ENCODE measurements around the gene ABCC9.
"Not testable (repeated sequence)": the region's sequence is repeated elsewhere in the genome, so short reads cannot be mapped to it uniquely, and the experiment has no call there.

ABCC9 gene

GRCh38 chr12:21929972-21930371 is 11.3 kb downstream of the ABCC9 start:
- DNase-seq: not testable (repeated sequence)

GRCh38 chr12:21925296-21925913 is 15.8 kb downstream of the ABCC9 start:
- DNase-seq: no peak

GRCh38 chr12:21921436-21921835 is 19.8 kb downstream of the ABCC9 start:
- no peak for DNase-seq

DNA sequence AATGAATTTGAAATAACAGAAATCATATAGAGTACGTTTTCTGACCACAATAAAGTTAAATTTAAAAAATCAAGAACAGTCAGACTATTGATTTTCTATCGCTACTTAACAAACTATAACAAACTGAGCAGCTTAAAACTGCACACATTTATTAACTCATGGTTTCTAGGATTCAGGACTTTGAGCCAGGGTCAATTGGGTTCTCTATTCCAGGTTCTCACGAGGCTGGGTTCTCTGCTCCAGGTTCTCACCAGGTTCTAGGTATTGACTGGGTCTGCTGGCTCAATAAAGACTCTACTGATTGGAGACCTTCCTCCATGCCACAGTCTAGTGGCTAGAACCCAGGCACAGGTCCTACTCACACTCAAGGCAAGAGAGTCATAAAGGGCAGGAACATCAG is 22.8 kb downstream of the ABCC9 start:
- DNase-seq: no peak

DNA sequence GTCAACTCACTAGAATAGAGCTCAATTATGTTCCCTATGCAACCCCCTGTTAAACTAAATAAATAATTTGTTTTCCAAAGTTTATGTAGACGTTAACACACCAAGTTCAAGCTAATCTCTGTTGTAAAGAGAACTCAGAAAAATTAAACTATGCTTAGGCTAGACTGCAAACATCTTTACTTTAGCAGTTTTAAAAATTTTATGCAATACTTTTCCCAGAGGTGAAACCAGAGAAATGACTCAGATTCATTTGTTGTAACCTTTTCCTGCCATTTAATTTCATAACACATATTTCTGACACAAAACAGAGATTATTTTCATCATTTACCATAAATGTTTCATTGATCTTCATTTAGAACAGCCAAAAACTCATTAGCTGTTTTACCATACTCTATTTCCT is 27.4 kb downstream of the ABCC9 start:
- DNase-seq: no peak

GRCh38 chr12:21912318-21912717 is 28.9 kb downstream of the ABCC9 start:
- no peak for DNase-seq

GRCh38 chr12:21911832-21912231 is 29.4 kb downstream of the ABCC9 start:
- no peak for DNase-seq

- DNase-seq: no peak
These were observed 30.6 kb downstream of the ABCC9 start for GRCh38 chr12:21910657-21911056.

DNA sequence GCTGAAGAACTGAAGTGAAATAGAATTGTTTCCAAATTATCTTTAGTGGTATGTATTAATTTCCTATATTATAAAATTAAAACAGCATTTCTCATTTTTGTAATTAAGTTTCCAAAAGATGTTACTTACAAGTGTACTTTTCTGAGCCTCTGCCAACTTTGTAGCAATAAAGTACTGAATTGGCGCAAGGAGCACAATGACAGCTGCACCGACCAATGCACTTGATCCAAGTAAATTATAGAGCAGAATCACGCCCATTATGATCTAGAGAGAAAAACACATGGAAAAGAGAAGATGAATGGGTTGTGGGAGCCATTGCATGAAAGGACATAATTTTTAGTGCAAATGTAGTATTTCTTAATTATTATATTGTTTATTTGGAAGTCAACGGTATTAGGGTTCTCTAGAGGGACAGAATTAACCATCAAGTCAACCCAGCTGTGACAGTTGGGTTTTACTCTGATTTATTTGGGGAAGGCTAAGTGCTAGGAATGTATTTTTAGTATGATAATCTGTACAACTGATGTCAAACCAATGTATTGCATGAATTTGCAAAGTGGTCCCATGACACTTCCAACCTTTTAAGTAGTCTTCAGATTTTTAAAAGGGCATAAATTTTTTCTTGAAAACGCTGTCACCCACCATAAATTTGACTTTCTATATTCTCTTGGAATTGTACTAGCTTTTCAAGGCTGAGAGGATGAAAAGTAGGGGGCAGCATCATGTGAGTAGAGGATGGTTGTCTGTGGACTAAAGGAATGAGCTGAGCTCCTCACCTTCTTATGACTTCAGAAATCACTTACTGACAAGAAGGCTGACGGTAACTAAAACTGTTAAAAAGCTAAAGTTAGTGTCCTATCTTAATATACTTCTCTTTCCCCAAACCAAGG is 33.0 kb downstream of the ABCC9 start:
- no peak for DNase-seq

GRCh38 chr12:21906919-21907493 is 34.2 kb downstream of the ABCC9 start:
- no peak for DNase-seq

GRCh38 chr12:21899532-21899931 is 41.7 kb downstream of the ABCC9 start:
- DNase-seq: not testable (repeated sequence)

DNA sequence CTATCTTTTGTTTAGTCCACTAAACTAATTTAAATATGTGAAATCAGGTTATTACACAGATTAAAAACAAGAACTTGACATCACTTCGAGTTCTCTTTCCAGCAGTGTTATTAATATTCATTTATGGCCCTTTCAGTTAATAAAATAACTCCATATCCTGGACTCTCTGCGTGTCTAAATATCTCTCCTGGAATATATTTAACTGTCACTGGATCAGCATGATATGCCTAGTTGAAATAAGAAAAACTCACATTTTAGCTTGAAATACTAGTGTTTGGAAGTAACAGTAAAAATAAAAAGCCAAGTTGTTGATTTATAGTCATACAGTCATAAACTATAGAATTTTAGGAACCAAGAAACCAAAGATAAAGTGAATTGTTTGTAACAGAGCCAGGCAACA is 45.6 kb downstream of the ABCC9 start:
- DNase-seq: no peak

DNA sequence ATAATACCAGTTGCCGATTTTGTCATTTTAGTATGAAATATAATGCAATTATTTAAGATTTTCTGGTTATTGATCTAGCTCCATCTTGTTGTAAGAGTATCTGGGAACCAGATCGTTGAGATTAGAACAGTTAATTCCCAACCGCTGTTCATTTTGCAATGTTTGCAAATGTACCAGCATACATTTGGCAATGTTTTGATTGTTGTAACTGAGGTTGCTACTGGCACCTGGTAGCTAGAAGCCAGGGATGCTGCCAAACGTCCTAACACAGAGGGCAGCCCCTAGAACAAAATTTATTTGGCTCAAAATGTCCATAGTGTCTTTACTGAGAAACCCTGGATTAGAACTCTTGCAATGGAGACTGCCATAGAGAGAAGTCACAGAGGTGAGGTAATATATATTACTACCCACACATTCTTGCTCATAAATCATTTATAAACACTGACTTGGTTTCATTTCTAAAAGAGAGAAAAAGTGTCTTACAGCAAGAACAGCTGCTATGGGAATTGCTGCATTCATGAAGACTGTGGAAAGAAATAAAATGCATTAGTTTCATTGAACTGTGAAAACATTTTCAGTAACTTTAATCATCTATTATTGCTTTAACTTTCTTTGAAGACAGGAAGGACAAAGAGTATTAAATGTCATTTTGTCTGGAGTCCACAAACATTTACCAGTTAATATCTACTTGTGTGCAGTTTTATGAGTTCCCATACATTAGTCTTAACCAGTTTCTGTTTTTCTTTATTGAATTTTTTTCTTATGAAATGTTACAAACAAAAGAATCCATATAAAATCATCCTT is 46.2 kb downstream of the ABCC9 start:
- no peak for DNase-seq

DNA sequence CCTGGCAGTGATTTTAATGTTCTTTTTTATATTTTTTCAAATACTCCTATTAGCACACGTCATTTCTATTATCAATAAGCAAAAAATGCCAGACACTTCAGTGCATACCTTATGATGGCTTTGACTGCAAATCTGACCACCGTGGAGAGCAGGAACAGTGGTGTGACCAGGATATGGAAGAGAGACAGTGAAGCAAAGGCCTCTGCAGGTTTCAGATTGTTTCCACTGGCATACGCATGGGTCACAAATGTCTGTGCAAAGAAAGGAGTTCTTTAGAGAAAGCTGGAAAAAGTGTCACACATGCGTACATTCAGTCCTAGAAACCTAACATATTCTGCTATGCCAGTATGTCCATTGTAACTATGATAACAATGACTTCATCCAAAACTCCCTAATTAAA is 47.3 kb downstream of the ABCC9 start:
- no peak for DNase-seq

- DNase-seq: no peak
These were observed 48.9 kb downstream of the ABCC9 start for GRCh38 chr12:21892341-21892740.

GRCh38 chr12:21891751-21892217 is 49.4 kb downstream of the ABCC9 start:
- no peak for DNase-seq

- no peak for DNase-seq
These were observed 52.9 kb downstream of the ABCC9 start for GRCh38 chr12:21888276-21888863.

- no peak for DNase-seq
These were observed 56.3 kb downstream of the ABCC9 start for GRCh38 chr12:21884936-21885335.

GRCh38 chr12:21882635-21883034 is 58.6 kb downstream of the ABCC9 start:
- DNase-seq: no peak

DNA sequence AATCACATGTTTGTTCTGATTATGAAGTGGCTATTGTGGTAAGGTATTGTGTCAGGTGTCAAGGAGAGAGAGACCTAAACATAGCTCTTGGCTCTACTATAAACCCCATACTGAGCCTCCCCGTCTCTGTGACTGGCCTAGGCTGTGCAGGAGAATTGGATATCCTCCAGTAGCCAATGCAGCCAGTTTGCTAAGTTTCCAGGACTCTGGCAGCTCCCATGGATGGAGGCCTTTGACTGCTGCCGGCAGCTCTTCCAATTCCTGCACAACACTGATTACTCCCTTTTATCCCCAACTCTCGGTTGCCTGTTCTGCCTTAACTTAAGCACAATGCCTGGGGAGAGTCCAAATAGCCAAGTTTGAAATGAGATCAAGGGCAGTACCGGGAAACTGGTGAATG is 59.3 kb downstream of the ABCC9 start:
- no peak for DNase-seq

- no peak for DNase-seq
These were observed 61.9 kb downstream of the ABCC9 start for GRCh38 chr12:21879312-21879711.

DNA sequence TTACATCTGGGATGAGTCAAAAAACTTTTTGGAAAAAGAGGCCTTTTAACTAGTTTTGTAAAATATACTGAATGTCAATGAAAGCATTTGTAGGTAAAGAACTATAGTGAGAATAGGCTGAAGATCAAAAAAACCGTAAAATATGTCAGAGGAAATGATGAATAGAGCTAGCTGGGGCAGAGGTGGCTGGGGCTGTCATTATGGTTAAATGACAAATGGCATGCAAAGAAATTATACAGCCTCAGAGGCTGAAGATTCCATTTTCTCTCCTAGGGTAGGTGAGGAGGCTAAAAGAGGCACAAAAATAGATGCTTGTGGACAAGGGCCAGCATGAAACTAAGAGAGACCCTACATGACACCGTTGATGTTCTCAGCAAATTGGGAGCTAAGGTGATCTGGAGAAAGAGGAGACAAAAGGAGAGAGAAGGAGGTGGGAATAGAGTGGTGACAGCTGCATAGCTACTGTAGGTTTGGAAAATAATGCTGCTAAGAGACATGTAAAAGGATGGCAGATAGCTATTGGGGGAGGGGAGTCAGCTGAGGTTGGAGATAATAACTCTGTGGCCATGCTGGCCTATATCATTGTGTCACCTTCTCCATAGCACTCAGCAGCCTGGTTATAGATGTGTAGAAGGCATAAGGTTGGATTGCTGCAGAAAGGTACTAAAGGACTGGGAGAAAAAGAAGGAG is 63.8 kb downstream of the ABCC9 start:
- no peak for DNase-seq
